Gastrocnemius medialis (tissue), 4 donors: ENCODE measurements around the gene CENPT. TPM values are rescaled to one million over a fixed set of nuclear protein-coding genes. Genes with fewer than 3 reads are reported as not detected.

Experiments used
- ATAC-seq, 2 donors: fragments of 150-250 bp; one replicate each; pipeline ENCODE4 v1.9.1; 2016
- DNase-seq, 2 donors: peaks; one replicate each; pipeline ENCODE4 v3.0.0-alpha.2; 2019
- H3K27ac ChIP-seq, 4 donors: fragments of 200-600 bp; sonication (generic); 1 replicate in 1 of 4; 2 replicates in 3 of 4; pipeline ENCODE4 v1.5.1; 2016 to 2018; ENCODE audit warnings: mild to moderate bottlenecking in 2 of 4, moderate library complexity in 1 of 4
- H3K27me3 ChIP-seq, 3 donors: fragments of 200-600 bp; sonication (generic) in 2 of 3; 1 replicate in 1 of 3; 2 replicates in 2 of 3; pipeline versions ENCODE4 v1.5.1 to v1.6.0; 2016 to 2019; ENCODE audit warnings: mild to moderate bottlenecking in 1 of 3, moderate library complexity in 1 of 3
- H3K36me3 ChIP-seq, 2 donors: fragments of 200-600 bp; sonication (generic) in 1 of 2; one replicate each; pipeline ENCODE4 v1.5.1; 2017 to 2018
- H3K4me1 ChIP-seq, 2 donors: fragments of 200-600 bp; sonication (generic) in 1 of 2; one replicate each; pipeline ENCODE4 v1.5.1; 2016 to 2017; ENCODE audit warnings: mild to moderate bottlenecking in 2 of 2
- H3K4me3 ChIP-seq, 4 donors: fragments of 200-600 bp; sonication (generic) in 3 of 4; 1 replicate in 1 of 4; 2 replicates in 3 of 4; pipeline ENCODE4 v1.5.1; 2016 to 2019; ENCODE audit warnings: mild to moderate bottlenecking in 2 of 4
- H3K9me3 ChIP-seq, 3 donors: fragments of 200-600 bp; sonication (generic) in 2 of 3; 1 replicate in 1 of 3; 2 replicates in 2 of 3; pipeline ENCODE4 v1.5.1; 2016 to 2019
- POLR2A ChIP-seq, 2 donors: fragments of 450-650 bp; IDR thresholded peaks; one replicate each; pipeline ENCODE4 v1.6.1; 2017; ENCODE audit warnings: antibody characterized with exemption in 2 of 2, mild to moderate bottlenecking in 2 of 2, moderate library complexity in 2 of 2
- in situ Hi-C, 4 donors: fragments of 200-750 bp; cut with MboI; loops; one replicate each; pipeline versions ENCODE4 v1.15.0 to v1.8.0; 2017; ENCODE audit warnings: low sequenced_read_pairs in 4 of 4
- intact Hi-C: fragments of 100-400 bp; cut with DNase I; formaldehyde crosslinking; loops from one replicate; pipeline ENCODE4 v1.15.1; 2023; ENCODE audit warnings: low total_unique reads
- total RNA-seq, 4 donors: library from RNA; depleted of rRNA; stranded (reverse); fragments of >200 nt; gene quantifications; one replicate each; pipeline versions ENCODE4 v1.1.0 to v1.2.3, GENCODE V29; 2016
- TF ChIP-seq, protein P1 (sequence below), 5 experiments: fragments of 450-650 bp in 3 of 5; fragments of 200-600 bp in 2 of 5; sonication (generic) in 2 of 5; IDR thresholded peaks in 4 of 5; conservative IDR thresholded peaks in 1 of 5; 1 replicate in 4 of 5; 2 replicates in 1 of 5; pipeline ENCODE4 v1.5.1; 2016 to 2019; ENCODE audit warnings: antibody characterized with exemption in 5 of 5, mild to moderate bottlenecking in 3 of 5, moderate library complexity in 3 of 5

The CENPT gene
- total RNA-seq, 4 donors from 2014 or later, result 14.9 to 41.2 (median 20.0) TPM

DNA sequence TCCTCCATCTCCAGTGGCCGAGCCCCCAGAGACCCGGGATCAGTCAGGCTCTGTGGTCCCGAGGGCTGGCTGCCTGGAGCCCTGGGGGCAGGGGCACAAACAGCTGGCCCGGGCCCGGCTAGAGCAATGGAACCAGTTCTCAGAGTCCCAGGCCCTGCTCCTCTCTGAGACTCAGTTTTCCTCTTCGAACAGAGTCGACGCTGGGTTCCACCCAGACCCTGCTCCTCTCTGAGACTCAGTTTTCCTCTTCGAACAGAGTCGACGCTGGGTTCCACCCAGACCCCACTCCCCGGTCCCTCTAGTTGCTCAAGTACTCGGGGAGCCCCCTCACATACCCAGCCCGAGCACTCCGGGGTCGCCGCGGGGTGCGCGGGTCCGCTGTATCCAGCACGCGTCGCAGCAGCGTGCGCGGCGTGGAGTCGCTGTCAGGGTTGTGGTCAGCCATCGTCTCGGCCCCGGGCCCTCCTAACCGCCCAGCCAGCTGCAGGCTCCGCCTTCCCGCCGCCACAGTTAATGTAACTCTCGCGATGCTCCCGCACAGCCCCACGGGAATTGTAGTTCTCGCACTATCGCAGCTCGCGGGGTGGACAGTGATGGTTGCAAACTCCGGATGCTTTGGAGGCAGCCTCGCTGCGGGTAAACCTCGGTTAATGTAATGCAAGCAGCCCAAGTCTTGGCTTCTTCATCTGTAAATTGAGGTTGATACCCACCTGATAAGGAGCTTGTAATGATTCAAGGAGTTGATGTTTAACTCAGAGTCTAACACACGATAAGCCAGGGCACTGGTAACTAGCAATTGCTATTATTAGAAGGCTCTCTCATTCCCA lies 13.9 kb downstream of the CENPT start:
- intact Hi-C loops (no loop called here), in situ Hi-C loops (no loop called here)
- peak overlapping the region; percentile 92 to 98 (median 94) for H3K4me3 ChIP-seq
- H3K27me3 ChIP-seq, result no peaks in the 10 kb centered on the region
- DNase-seq (peak; percentile 82 to 89), ATAC-seq (peak; percentile 97)
- H3K27ac ChIP-seq, result peak overlapping the region; percentile 82 to 88 (median 86)
- TF ChIP-seq POLR2A (IDR thresholded peaks at IDR 0.05), result peak; percentile 60 to 70
- TF ChIP-seq, protein P1, sequence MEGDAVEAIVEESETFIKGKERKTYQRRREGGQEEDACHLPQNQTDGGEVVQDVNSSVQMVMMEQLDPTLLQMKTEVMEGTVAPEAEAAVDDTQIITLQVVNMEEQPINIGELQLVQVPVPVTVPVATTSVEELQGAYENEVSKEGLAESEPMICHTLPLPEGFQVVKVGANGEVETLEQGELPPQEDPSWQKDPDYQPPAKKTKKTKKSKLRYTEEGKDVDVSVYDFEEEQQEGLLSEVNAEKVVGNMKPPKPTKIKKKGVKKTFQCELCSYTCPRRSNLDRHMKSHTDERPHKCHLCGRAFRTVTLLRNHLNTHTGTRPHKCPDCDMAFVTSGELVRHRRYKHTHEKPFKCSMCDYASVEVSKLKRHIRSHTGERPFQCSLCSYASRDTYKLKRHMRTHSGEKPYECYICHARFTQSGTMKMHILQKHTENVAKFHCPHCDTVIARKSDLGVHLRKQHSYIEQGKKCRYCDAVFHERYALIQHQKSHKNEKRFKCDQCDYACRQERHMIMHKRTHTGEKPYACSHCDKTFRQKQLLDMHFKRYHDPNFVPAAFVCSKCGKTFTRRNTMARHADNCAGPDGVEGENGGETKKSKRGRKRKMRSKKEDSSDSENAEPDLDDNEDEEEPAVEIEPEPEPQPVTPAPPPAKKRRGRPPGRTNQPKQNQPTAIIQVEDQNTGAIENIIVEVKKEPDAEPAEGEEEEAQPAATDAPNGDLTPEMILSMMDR (IDR thresholded peaks at IDR 0.05 in 4 of 5, conservative IDR thresholded peaks at IDR 0.05 in 1 of 5), result no peak
- no peaks in the 10 kb centered on the region for H3K9me3 ChIP-seq
- peaks cover 11 to 14% of the 10 kb centered on the region in 2 donors for H3K4me1 ChIP-seq
- peaks cover 0 to 32% of the 10 kb centered on the region in 2 donors for H3K36me3 ChIP-seq

DNA sequence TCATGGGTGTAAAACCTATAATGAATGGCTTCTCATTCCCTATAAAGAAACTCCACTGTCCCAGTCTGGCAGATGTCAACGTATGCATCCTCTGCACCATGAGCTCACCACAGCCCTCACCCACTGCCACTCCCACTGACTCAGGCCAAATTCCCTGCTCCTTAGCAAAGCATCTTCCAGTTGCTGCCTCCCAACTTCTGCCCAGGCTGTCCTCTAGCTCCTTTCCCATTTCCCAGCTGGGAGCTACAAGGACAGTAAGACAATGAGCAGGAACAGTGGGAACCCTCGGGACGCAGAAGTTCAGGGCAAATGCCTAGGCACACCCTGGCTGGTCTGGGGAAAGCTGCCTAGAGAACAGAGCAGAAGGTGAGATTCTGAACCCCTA lies 14.5 kb downstream of the CENPT start:
- H3K4me1 ChIP-seq, result peaks cover 11 to 14% of the 10 kb centered on the region in 2 donors
- peaks cover 0 to 38% of the 10 kb centered on the region in 2 donors for H3K36me3 ChIP-seq
- intact Hi-C loops, result no loop called here
- no peak for TF ChIP-seq POLR2A (IDR thresholded peaks at IDR 0.05)
- TF ChIP-seq, protein P1 (IDR thresholded peaks at IDR 0.05 in 4 of 5, conservative IDR thresholded peaks at IDR 0.05 in 1 of 5), result no peak
- no peak for ATAC-seq
- no peaks in the 10 kb centered on the region for H3K9me3 ChIP-seq
- peak overlapping the region; percentile 92 to 98 (median 94) for H3K4me3 ChIP-seq
- no peaks in the 10 kb centered on the region for H3K27me3 ChIP-seq
- in situ Hi-C loops, result no loop called here
- peak overlapping the region; percentile 82 to 88 (median 86) for H3K27ac ChIP-seq
- DNase-seq, result no peak

DNA sequence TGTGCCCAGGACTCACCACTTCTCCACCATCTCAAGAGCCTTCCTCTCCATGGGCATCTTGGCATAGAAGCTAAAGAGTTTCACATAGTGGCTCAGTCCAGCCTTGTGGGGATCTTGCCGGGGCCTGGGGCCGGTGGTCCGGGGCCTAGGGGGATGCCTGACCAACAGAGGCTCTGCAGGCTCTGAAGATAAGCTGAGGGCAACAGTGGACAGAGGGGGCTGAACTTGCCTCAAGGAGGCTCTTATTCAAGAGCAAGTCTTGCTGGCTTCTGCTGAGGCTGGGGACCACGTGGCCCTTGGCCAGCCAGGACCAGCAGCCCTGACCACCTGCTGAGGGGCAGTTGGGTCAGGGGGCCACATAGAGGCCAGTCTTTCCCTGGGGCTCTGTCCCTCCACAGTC lies 18.8 kb downstream of the CENPT start:
- Histone ChIP-seq H3K4me1 (peaks cover 5 to 8% of the 10 kb centered on the region in 2 donors), H3K27ac (no peak overlapping the region), H3K36me3 (peaks cover 0 to 48% of the 10 kb centered on the region in 2 donors), H3K9me3 (no peaks in the 10 kb centered on the region), H3K27me3 (no peaks in the 10 kb centered on the region), H3K4me3 (no peak overlapping the region)
- no peak for ATAC-seq
- TF ChIP-seq POLR2A (IDR thresholded peaks at IDR 0.05), result no peak
- TF ChIP-seq, protein P1 (IDR thresholded peaks at IDR 0.05 in 4 of 5, conservative IDR thresholded peaks at IDR 0.05 in 1 of 5), result no peak
- in situ Hi-C loops (loop anchor here in 2 of 4 donors (10.0 kb wide), 1 partner anchor 96 kb away; no protein-coding TSS in a partner anchor), intact Hi-C loops (no loop called here)
- no peak for DNase-seq

DNA sequence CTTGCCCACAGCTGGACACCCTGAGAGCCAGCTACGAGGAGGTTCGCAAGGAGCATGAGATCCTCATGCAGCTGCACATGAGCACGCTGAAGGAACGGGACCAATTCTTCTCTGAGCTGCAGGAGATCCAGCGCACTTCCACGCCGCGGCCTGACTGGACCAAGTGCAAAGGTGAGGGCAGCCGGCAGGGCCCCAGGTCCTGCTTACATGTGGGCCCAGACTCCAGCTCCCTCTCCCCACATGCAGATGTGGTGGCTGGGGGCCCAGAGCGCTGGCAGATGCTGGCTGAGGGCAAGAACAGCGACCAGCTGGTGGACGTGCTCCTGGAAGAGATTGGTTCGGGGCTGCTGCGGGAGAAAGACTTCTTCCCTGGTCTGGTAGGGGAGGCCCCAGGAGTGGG lies 21.6 kb downstream of the CENPT start:
- ATAC-seq (no peak), DNase-seq (no peak)
- Histone ChIP-seq H3K9me3 (no peaks in the 10 kb centered on the region), H3K27me3 (no peaks in the 10 kb centered on the region), H3K36me3 (peaks cover 0 to 39% of the 10 kb centered on the region in 2 donors), H3K27ac (no peak overlapping the region), H3K4me3 (no peak overlapping the region), H3K4me1 (no peaks in the 10 kb centered on the region)
- in situ Hi-C loops (loop anchor here in 2 of 4 donors (10.0 kb wide), 1 partner anchor 99 kb away; no protein-coding TSS in a partner anchor), intact Hi-C loops (no loop called here)
- TF ChIP-seq POLR2A (IDR thresholded peaks at IDR 0.05), result no peak
- TF ChIP-seq, protein P1 (IDR thresholded peaks at IDR 0.05 in 4 of 5, conservative IDR thresholded peaks at IDR 0.05 in 1 of 5), result no peak
